ENCODE measurements around the gene ATG13.

ATG13 gene

GRCh38 chr11:46607516-46607915 is 9.8 kb upstream of the ATG13 start:
- DNase-seq, result no peak

GRCh38 chr11:46609386-46609785 is 8.0 kb upstream of the ATG13 start:
- DNase-seq, result no peak

- DNase-seq, result no peak
Observed at GRCh38 chr11:46611526-46612304, 5.6 kb upstream of the ATG13 start.

GRCh38 chr11:46612326-46612725 is 5.0 kb upstream of the ATG13 start:
- DNase-seq, result no peak

GRCh38 chr11:46615756-46616155 is 1.6 kb upstream of the ATG13 start:
- DNase-seq, result no peak

- no peak for DNase-seq
Observed at GRCh38 chr11:46616551-46617133, 711 bp upstream of the ATG13 start.

- DNase-seq, result no peak
Observed at GRCh38 chr11:46617972-46618314, 590 bp downstream of the ATG13 start.

GRCh38 chr11:46618837-46619236 is 1.5 kb downstream of the ATG13 start:
- no peak for DNase-seq

GRCh38 chr11:46625406-46625805 is 8.1 kb downstream of the ATG13 start:
- no peak for DNase-seq

- DNase-seq, result no peak
Observed at GRCh38 chr11:46628961-46629360, 11.6 kb downstream of the ATG13 start.

- no peak for DNase-seq
Observed at GRCh38 chr11:46630237-46630636, 12.9 kb downstream of the ATG13 start.

GRCh38 chr11:46631676-46632075 is 14.3 kb downstream of the ATG13 start:
- DNase-seq, result no peak

- no peak for DNase-seq
Observed at GRCh38 chr11:46632502-46632901, 15.1 kb downstream of the ATG13 start.

- no peak for DNase-seq
Observed at GRCh38 chr11:46633291-46634217, 16.2 kb downstream of the ATG13 start.

- DNase-seq, result no peak
Observed at GRCh38 chr11:46635557-46636139, 18.3 kb downstream of the ATG13 start.

GRCh38 chr11:46637546-46637945 is 20.2 kb downstream of the ATG13 start:
- peak in 4 of 14 donors; percentile 7 to 14 (median 14) for DNase-seq

- no peak for DNase-seq
Observed at GRCh38 chr11:46639197-46639839, 22.0 kb downstream of the ATG13 start.

GRCh38 chr11:46640036-46640788 is 22.9 kb downstream of the ATG13 start:
- no peak for DNase-seq

- no peak for DNase-seq
Observed at GRCh38 chr11:46641639-46642038, 24.3 kb downstream of the ATG13 start.

GRCh38 chr11:46642627-46643335 is 25.4 kb downstream of the ATG13 start:
- DNase-seq, result no peak

GRCh38 chr11:46643531-46643930 is 26.2 kb downstream of the ATG13 start:
- no peak for DNase-seq
